Endodermal cell (in vitro differentiated cells): ENCODE results near the gene SNRNP27. TPM values are rescaled to one million over a fixed set of nuclear protein-coding genes. Genes with fewer than 3 reads are reported as not detected.
"Not testable (repeated sequence)": the region's sequence is repeated elsewhere in the genome, so short reads cannot be mapped to it uniquely, and the experiment has no call there.

Experiments used
- DNase-seq: peaks from one replicate; pipeline ENCODE4 v3.0.0-alpha.2; 2017
- H3K27ac ChIP-seq: 2 replicates; pipeline ENCODE4 v1.5.1; 2013; ENCODE audit warnings: mild to moderate bottlenecking, low read depth, low read length, moderate library complexity
- H3K27me3 ChIP-seq: 2 replicates; pipeline ENCODE4 v1.6.1; 2013; ENCODE audit warnings: mild to moderate bottlenecking, low read length, moderate library complexity; ENCODE audit not compliant: insufficient read depth, control insufficient read depth, poor library complexity, severe bottlenecking
- H3K36me3 ChIP-seq: 2 replicates; pipeline ENCODE4 v1.7.0; 2013; ENCODE audit warnings: mild to moderate bottlenecking, low read length, moderate library complexity; ENCODE audit not compliant: control insufficient read depth, insufficient read depth
- H3K4me1 ChIP-seq: one replicate; pipeline ENCODE4 v1.7.0; 2013; ENCODE audit warnings: low read length; ENCODE audit not compliant: control insufficient read depth, insufficient read depth
- H3K4me3 ChIP-seq: 2 replicates; pipeline ENCODE4 v1.5.1; 2013; ENCODE audit warnings: mild to moderate bottlenecking, low read length, moderate library complexity
- H3K9ac ChIP-seq: 2 replicates; pipeline ENCODE4 v1.6.1; 2013; ENCODE audit warnings: mild to moderate bottlenecking, low read length, moderate library complexity; ENCODE audit not compliant: poor library complexity, severe bottlenecking; ENCODE audit errors: extremely low read depth
- H3K9me3 ChIP-seq: 2 replicates; pipeline ENCODE4 v1.6.1; 2013; ENCODE audit warnings: mild to moderate bottlenecking, low read length, moderate library complexity; ENCODE audit not compliant: control insufficient read depth
- H3K27ac Mint-ChIP-seq: 2 replicates; pipeline ENCODE4 v1.8.0; 2020; ENCODE audit warnings: mixed read lengths
- H3K27me3 Mint-ChIP-seq: 2 replicates; pipeline ENCODE4 v1.8.0; 2021; ENCODE audit warnings: mild to moderate bottlenecking, mixed read lengths; ENCODE audit not compliant: insufficient read depth
- H3K36me3 Mint-ChIP-seq: 2 replicates; pipeline ENCODE4 v1.8.0; 2020; ENCODE audit warnings: low read depth, mixed read lengths
- H3K4me1 Mint-ChIP-seq: 2 replicates; pipeline ENCODE4 v1.8.0; 2020; ENCODE audit warnings: mixed read lengths
- H3K4me3 Mint-ChIP-seq: 2 replicates; pipeline ENCODE4 v1.8.0; 2020; ENCODE audit warnings: mild to moderate bottlenecking, moderate library complexity, mixed read lengths
- H3K9me3 Mint-ChIP-seq: 2 replicates; pipeline ENCODE4 v1.8.0; 2020; ENCODE audit warnings: mild to moderate bottlenecking, mixed read lengths
- WGBS, 2 experiments: methylation state at CpG; one replicate each; pipeline versions ENCODE4 v1.1.5 to v1.1.7; 2013; ENCODE audit warnings: missing lambda C conversion rate in 2 of 2, mixed read lengths in 1 of 2; ENCODE audit not compliant: insufficient coverage in 1 of 2, insufficient read length in 1 of 2; 5-methylcytosine and 5-hydroxymethylcytosine counted together
- total RNA-seq, 2 donors: library from RNA; stranded (reverse); fragmentation: NEBNext Ultra II Directional in 1 of 2; extraction: Animal tissue kit (Norgen Biotek cat#: 25700) in 1 of 2; gene quantifications; 2 replicates in 1 of 2; 3 replicates in 1 of 2; pipeline ENCODE4 v1.2.1, GENCODE V29; 2021
- TF ChIP-seq, protein P1 (sequence below): fragments of 200-600 bp; sonication (generic); conservative IDR thresholded peaks from 2 replicates; pipeline ENCODE4 v1.5.0; 2021; ENCODE audit warnings: antibody characterized with exemption, mild to moderate bottlenecking

SNRNP27 gene
- total RNA-seq, 2 donors from 2014 or later: 56.2 to 64.9 TPM

DNA sequence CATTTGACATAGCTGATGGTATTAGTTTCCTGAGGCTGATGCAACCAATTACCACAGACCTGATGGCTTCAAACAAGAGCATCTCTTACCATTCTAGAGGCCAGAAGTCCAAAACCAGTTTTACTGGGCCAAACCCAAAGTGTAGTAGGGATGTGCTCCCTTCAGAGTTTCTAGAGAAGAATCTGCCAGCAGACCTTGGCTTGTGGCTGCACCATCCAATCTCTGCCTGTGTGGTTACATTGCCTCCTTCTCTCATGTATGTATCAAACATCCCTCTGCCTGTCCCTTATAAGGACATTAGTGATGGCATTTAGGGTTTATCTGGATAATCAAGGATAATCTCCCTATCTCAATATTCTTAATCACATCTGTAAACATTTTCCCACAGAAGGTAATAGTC lies 4.5 kb upstream of the SNRNP27 start:
- no peak for DNase-seq
- H3K27ac Mint-ChIP-seq: no peak overlapping the region
- no peak overlapping the region for H3K27ac ChIP-seq
- peaks cover 49% of the 10 kb centered on the region for H3K27me3 Mint-ChIP-seq
- TF ChIP-seq, protein P1, sequence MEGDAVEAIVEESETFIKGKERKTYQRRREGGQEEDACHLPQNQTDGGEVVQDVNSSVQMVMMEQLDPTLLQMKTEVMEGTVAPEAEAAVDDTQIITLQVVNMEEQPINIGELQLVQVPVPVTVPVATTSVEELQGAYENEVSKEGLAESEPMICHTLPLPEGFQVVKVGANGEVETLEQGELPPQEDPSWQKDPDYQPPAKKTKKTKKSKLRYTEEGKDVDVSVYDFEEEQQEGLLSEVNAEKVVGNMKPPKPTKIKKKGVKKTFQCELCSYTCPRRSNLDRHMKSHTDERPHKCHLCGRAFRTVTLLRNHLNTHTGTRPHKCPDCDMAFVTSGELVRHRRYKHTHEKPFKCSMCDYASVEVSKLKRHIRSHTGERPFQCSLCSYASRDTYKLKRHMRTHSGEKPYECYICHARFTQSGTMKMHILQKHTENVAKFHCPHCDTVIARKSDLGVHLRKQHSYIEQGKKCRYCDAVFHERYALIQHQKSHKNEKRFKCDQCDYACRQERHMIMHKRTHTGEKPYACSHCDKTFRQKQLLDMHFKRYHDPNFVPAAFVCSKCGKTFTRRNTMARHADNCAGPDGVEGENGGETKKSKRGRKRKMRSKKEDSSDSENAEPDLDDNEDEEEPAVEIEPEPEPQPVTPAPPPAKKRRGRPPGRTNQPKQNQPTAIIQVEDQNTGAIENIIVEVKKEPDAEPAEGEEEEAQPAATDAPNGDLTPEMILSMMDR: no peak
- no peaks in the 10 kb centered on the region for H3K4me1 ChIP-seq
- H3K27me3 ChIP-seq: peaks cover 38% of the 10 kb centered on the region
- H3K9me3 Mint-ChIP-seq: peaks cover 14% of the 10 kb centered on the region
- H3K9me3 ChIP-seq: peaks cover 28% of the 10 kb centered on the region
- H3K4me3 ChIP-seq: peak overlapping the region; percentile 19
- no peak overlapping the region for H3K4me3 Mint-ChIP-seq
- no peak overlapping the region for H3K9ac ChIP-seq
- H3K36me3 ChIP-seq: no peaks in the 10 kb centered on the region
- no peaks in the 10 kb centered on the region for H3K36me3 Mint-ChIP-seq
- H3K4me1 Mint-ChIP-seq: peaks cover 2% of the 10 kb centered on the region

DNA sequence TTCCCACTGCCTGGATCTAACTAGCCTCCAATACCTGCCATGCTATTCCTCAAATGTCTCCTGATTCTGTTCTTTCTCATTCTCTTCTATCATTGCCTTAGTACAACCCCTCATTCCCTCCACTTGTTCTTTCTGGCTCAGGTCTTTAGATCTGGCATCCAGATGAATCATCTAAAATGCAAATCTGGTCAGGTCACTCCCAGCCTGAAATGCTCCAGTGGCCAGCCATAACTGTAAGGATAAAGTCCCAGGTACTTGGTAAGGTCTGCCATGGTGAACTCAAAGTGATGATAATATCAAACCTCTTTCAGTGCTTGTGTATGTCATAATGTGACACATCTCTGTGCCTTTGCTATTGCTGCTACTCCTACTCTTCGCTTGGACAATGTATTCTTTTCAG lies 2.9 kb upstream of the SNRNP27 start:
- Mint-ChIP-seq H3K9me3 (peaks cover 14% of the 10 kb centered on the region), H3K4me3 (no peak overlapping the region), H3K4me1 (peaks cover 2% of the 10 kb centered on the region), H3K36me3 (peaks cover 6% of the 10 kb centered on the region), H3K27ac (no peak overlapping the region), H3K27me3 (peaks cover 49% of the 10 kb centered on the region)
- Histone ChIP-seq H3K4me3 (no peak overlapping the region), H3K4me1 (peaks cover 5% of the 10 kb centered on the region), H3K27me3 (peaks cover 34% of the 10 kb centered on the region), H3K9ac (no peak overlapping the region), H3K27ac (no peak overlapping the region), H3K36me3 (peaks cover 10% of the 10 kb centered on the region), H3K9me3 (peaks cover 28% of the 10 kb centered on the region)
- 0% methylated on average over 1 of the region's 1 CpG; no CpG with 5 or more reads in 1 of the 2 experiments for WGBS, 2 experiments
- no peak for DNase-seq
- TF ChIP-seq, protein P1: no peak

DNA sequence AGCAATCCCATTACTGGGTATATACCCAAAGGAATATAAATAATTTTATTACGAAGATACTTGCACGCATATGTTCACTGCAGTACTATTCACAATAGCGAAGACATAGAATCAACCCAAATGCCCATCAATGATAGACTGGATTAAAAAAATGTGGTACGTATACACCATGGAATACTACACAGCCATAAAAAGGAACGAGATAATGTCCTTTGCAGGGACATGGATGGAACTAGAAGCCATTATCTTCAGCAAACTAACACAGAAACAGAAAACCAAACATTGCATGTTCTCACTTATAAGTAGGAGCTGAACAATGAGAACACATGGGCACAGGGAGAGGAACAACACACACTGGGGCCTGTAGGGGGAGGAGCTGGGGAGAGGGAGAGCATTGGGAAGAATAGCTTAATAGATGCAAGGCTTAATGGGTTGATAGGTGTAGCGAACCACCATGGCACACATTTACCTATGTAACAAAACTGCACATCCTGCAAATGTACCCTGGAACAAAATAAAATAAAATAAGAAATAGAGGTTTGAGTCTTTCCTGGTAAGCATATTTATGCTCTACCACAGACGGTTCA lies 825 bp upstream of the SNRNP27 start:
- not testable (repeated sequence) for H3K9ac ChIP-seq, H3K4me1 ChIP-seq, H3K27ac Mint-ChIP-seq, H3K4me1 Mint-ChIP-seq, H3K27ac ChIP-seq
- WGBS, 2 experiments: 94% methylated on average over 6 of the region's 7 CpGs; no CpG with 5 or more reads in 1 of the 2 experiments
- Mint-ChIP-seq H3K9me3 (peaks cover 14% of the 10 kb centered on the region), H3K4me3 (peak overlapping the region; percentile 95), H3K36me3 (peaks cover 22% of the 10 kb centered on the region), H3K27me3 (peaks cover 40% of the 10 kb centered on the region)
- Histone ChIP-seq H3K27me3 (peaks cover 22% of the 10 kb centered on the region), H3K4me3 (peak overlapping the region; percentile 92), H3K36me3 (peaks cover 28% of the 10 kb centered on the region), H3K9me3 (peaks cover 17% of the 10 kb centered on the region)
- TF ChIP-seq, protein P1: peak; percentile 29
- peak; percentile 50 for DNase-seq

DNA sequence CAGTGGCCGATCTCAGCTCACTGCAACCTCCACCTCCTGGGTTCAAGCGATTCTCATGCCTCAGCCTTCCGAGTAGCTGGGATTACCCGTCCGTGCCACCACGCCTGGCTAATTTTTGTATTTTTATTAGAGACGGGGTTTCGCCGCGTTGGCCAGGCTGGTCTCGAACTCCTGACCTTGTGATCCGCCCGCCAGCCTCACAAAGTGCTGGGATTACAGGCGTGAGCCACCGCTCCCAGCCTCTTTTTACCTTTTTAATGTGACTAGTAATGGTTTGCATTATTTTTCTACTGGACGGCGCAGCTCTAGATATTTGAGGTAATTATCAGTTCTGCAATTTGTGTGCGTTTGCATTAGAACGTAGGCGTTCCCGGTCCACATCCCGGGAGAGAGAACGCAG lies 981 bp downstream of the SNRNP27 start:
- DNase-seq, H3K9me3 Mint-ChIP-seq, H3K27ac ChIP-seq, H3K4me1 Mint-ChIP-seq, H3K9me3 ChIP-seq, H3K4me1 ChIP-seq: not testable (repeated sequence)
- Histone ChIP-seq H3K4me3 (peak overlapping the region; percentile 92), H3K36me3 (peaks cover 42% of the 10 kb centered on the region), H3K9ac (peak overlapping the region; percentile 88), H3K27me3 (peaks cover 14% of the 10 kb centered on the region)
- H3K36me3 Mint-ChIP-seq: peaks cover 37% of the 10 kb centered on the region
- WGBS, 2 experiments: 86% methylated on average over 22 to 23 of the region's 23 CpGs
- H3K27me3 Mint-ChIP-seq: peaks cover 22% of the 10 kb centered on the region
- peak overlapping the region; percentile 97 for H3K27ac Mint-ChIP-seq
- H3K4me3 Mint-ChIP-seq: peak overlapping the region; percentile 95
